ENCODE measurements around the gene SGSM2.

- no peak for TF ChIP-seq CTCF (conservative IDR thresholded peaks at IDR 0.05; ENCODE audit: low read depth in 2 of 2)
- TF ChIP-seq CREB1 (CRISPR knock-in tag; IDR thresholded peaks at IDR 0.05; ENCODE audit: low read depth) = no peak
- no peak for TF ChIP-seq EZH2 (IDR thresholded peaks at IDR 0.05; ENCODE audit: low read depth, unreplicated experiment)
- no peak for TF ChIP-seq POLR2AphosphoS5 (IDR thresholded peaks at IDR 0.05; ENCODE audit: low read depth)
These were observed 65.2 kb downstream of the SGSM2 start for GRCh38 chr17:2402544-2402943.
